HG03159 (cell line): ENCODE results near the gene MAGI1.

Experiments
- ATAC-seq: cut with Tn5 transposase; IDR thresholded peaks from one replicate; pipeline ENCODE4 v1.9.1; 2021; ENCODE audit warnings: mild to moderate bottlenecking, moderate library complexity; ENCODE audit not compliant: unreplicated experiment

MAGI1 gene

GRCh38 chr3:65478551-65479500, 559.9 kb downstream of the MAGI1 start:
- ATAC-seq, result no peak

GRCh38 chr3:65473736-65474135, 565.0 kb downstream of the MAGI1 start:
- no peak for ATAC-seq

- ATAC-seq, result no peak
Measured at GRCh38 chr3:65472501-65472900, 566.2 kb downstream of the MAGI1 start.

GRCh38 chr3:65466300-65466988, 572.3 kb downstream of the MAGI1 start:
- ATAC-seq, result no peak

- no peak for ATAC-seq
Measured at GRCh38 chr3:65449841-65450428, 588.8 kb downstream of the MAGI1 start.

GRCh38 chr3:65448120-65448519, 590.6 kb downstream of the MAGI1 start:
- ATAC-seq, result no peak

GRCh38 chr3:65445573-65446169, 593.0 kb downstream of the MAGI1 start:
- no peak for ATAC-seq

- no peak for ATAC-seq
Measured at GRCh38 chr3:65444447-65444815, 594.3 kb downstream of the MAGI1 start.

- no peak for ATAC-seq
Measured at GRCh38 chr3:65443739-65444446, 594.8 kb downstream of the MAGI1 start.

GRCh38 chr3:65439641-65440284, 599.0 kb downstream of the MAGI1 start:
- no peak for ATAC-seq

GRCh38 chr3:65438612-65439011, 600.1 kb downstream of the MAGI1 start:
- ATAC-seq, result no peak

- no peak for ATAC-seq
Measured at GRCh38 chr3:65438096-65438495, 600.6 kb downstream of the MAGI1 start.

GRCh38 chr3:65436580-65436979, 602.1 kb downstream of the MAGI1 start:
- ATAC-seq, result no peak

- no peak for ATAC-seq
Measured at GRCh38 chr3:65433480-65433879, 605.2 kb downstream of the MAGI1 start.

GRCh38 chr3:65432388-65433003, 606.2 kb downstream of the MAGI1 start:
- no peak for ATAC-seq

- no peak for ATAC-seq
Measured at GRCh38 chr3:65425880-65426279, 612.8 kb downstream of the MAGI1 start.

- ATAC-seq, result no peak
Measured at GRCh38 chr3:65422154-65422553, 616.6 kb downstream of the MAGI1 start.

GRCh38 chr3:65419233-65419632, 619.5 kb downstream of the MAGI1 start:
- no peak for ATAC-seq

GRCh38 chr3:65413891-65414290, 624.8 kb downstream of the MAGI1 start:
- ATAC-seq, result no peak

- ATAC-seq, result no peak
Measured at GRCh38 chr3:65412588-65412987, 626.1 kb downstream of the MAGI1 start.
